ENCODE measurements around the gene TRIOBP.

The TRIOBP gene

GRCh38 chr22:37728620-37729019 is 31.8 kb downstream of the TRIOBP start:
- no peak for DNase-seq

GRCh38 chr22:37731804-37732471 is 35.1 kb downstream of the TRIOBP start:
- DNase-seq: no peak

- no peak for DNase-seq
Observed at GRCh38 chr22:37732699-37733607, 36.1 kb downstream of the TRIOBP start.

GRCh38 chr22:37733625-37734401 is 37.0 kb downstream of the TRIOBP start:
- no peak for DNase-seq

DNA sequence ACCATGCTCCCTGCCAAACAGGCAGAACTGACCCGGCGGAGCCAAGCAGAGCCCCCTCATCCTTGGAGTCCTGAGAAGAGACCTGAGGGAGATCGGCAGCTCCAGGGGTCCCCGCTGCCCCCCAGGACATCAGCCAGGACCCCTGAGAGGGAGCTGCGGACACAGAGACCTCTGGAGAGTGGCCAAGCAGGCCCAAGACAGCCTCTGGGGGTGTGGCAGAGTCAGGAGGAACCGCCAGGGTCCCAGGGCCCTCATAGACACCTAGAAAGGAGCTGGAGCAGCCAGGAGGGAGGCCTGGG is 37.5 kb downstream of the TRIOBP start:
- no peak for DNase-seq

DNA sequence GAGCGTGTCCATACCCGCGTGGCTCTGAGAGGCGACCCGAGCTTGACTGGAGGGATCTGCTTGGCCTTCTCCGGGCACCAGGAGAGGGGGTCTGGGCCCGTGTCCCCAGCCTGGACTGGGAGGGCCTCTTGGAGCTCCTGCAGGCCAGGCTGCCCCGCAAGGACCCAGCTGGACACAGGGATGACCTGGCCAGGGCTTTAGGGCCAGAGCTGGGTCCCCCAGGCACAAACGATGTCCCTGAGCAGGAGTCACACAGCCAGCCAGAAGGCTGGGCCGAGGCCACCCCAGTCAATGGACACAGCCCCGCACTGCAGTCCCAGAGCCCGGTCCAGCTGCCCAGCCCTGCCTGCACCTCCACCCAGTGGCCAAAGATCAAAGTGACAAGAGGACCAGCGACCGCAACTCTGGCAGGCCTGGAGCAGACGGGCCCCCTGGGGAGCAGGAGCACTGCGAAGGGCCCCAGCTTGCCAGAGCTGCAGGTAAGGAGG is 38.2 kb downstream of the TRIOBP start:
- DNase-seq: peak in 28 of 56 donors; percentile 4 to 59 (median 24)

- no peak for DNase-seq
Observed at GRCh38 chr22:37739035-37739434, 42.2 kb downstream of the TRIOBP start.

DNA sequence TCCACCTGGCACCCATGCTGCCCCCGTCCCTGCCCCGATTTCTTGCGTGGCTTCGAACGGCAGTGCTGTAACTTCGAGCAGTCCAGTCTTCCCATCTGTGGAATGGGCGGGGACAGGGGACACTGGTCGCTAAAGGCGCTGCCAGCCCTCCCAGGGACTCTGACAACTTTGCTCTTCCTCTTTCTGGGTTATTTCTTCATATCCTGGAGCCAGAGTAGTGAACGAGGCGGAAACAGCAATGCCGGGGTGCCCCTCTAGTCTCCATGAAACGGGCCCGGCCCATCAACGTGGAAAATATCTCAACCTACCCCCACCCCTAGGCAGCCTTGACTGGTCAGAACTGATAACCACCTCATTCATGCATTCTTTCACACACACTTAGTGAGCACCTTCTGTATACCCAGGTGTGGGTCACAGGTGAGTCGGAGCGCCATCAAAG is 42.8 kb downstream of the TRIOBP start:
- DNase-seq: peak in 3 of 56 donors; percentile 8 to 26 (median 17)

DNA sequence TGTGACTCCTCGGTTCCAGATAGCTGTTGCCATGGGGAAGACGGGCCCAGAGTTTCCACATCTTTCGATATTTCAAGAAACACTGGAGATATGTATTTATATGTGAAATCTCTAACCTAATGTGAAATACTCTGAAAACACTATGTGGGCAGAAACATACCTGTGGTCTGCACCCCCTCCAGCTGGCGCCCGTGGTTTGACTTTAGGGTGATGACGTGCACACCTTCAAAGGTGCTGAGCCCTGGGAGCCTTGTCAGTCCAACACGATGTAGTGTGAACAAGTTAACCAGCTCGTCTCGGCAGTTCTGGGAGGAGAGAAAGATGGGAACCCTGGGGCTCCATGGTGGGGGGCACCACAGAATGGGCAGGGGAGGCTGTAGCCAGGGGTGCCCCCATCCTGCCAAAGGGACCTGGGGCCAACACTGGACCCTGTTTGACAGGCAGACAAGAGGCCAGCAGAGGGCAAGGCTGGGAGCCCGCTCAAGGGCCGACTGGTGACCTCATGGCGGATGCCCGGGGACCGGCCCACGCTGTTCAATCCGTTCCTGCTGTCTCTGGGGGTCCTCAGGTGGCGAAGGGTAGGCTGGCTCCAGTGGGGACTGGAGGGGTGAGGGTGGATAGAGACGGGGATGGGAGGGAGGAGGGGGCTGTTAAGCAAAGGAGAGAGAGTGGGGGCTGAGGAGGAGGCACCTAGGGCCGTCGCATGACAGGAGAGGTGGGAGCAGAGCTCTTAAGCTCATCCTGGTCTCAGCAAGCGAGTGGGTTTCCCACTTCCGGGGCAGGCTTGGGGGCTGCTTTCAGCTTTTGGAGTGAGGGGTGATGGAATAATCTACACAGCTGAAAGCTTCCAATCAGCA is 43.8 kb downstream of the TRIOBP start:
- no peak for DNase-seq

GRCh38 chr22:37741312-37741795 is 44.5 kb downstream of the TRIOBP start:
- DNase-seq: peak in 10 of 56 donors; percentile 5 to 42 (median 16)

GRCh38 chr22:37742376-37743171 is 45.7 kb downstream of the TRIOBP start:
- DNase-seq: no peak

DNA sequence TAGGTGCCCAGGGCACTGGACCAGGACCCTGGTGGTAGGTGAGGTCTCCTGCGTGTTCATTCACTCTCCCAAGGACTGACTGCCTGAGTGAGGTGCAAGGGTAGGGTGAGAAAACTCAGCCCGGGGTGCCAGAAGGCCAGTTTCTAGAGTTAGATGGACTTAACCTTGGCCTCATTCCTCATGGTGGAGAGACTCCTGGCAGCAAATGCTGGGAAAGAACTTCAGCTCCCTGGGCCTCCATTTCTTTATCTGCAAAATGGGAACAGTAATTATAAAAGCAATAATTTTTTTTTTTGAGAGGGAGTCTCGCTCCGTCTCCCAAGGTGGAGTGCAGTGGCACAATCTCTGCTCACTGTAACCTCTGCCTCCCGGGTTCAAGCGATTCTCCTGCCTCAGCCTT is 47.7 kb downstream of the TRIOBP start:
- no peak for DNase-seq

- peak in 54 of 56 donors; percentile 24 to 88 (median 72) for DNase-seq
Observed at GRCh38 chr22:37745548-37746365, 48.9 kb downstream of the TRIOBP start.

DNA sequence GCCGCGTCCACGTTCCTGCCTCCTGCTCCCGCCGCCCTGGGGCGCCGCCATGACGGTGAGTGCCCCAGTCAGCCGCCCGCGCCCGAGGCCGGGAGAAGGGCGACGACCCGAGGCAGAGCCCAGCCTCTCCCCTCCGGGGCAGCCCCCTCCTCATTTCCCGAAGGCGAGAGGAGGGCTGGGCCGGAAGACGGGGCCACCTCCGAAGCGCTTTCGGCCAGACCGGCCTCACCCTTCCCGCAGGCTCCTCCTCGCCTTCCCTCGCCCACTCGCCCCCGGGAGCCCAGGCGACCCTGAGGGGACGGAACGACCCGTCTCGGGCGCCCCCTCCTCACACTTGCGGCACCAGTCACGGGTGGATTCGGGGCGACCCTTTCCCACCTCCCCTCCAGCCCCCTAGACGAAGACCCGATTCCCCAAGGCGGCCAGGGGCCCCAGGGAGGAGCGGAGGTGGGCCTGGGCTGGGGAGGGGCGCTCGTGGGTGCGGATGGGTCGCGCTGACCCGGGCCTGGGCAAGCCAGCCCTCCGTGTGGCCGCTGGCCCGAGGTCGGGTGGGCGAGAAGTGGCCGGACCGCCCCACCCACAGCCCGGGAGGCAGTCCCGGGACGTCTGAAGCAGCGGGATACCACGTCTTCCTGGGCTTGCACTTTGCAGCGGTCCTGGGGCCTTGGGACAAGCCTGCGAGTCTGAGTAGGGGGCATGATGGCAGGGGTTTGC is 49.7 kb downstream of the TRIOBP start:
- DNase-seq: no peak

DNA sequence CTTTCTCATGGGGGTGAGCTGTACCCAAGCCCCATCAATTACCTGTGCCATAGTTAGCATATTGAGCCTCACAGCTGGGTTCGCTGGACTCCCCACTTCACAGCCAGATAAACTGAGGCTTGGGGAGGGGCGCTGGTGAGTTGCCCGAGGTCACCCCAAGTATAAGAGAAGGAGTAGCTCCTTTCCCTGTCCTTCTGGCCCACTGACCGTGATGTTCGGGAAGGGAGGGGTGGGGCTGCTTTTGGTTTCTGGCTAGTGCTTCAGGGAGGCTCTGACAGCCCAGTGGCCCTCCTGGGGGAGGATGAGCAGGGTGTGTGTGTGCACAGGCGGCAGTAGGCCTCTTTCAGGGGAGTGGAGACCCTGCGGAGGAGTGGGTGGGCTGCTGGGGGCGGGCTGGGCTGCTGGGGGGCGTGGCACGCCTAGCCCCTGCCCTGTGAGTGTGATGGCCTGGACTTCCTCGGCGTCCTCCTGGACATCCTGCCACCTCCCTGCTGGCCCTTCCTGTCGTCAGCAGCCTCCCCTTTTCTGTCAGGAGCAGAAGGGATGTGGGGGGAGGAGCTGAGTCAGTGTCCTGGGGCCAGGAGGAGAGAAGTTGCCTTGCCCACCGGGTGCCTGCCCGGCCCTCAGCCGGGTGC is 50.3 kb downstream of the TRIOBP start:
- DNase-seq: no peak

- DNase-seq: no peak
Observed at GRCh38 chr22:37747715-37748100, 50.9 kb downstream of the TRIOBP start.

- DNase-seq: no peak
Observed at GRCh38 chr22:37748659-37749058, 51.8 kb downstream of the TRIOBP start.

DNA sequence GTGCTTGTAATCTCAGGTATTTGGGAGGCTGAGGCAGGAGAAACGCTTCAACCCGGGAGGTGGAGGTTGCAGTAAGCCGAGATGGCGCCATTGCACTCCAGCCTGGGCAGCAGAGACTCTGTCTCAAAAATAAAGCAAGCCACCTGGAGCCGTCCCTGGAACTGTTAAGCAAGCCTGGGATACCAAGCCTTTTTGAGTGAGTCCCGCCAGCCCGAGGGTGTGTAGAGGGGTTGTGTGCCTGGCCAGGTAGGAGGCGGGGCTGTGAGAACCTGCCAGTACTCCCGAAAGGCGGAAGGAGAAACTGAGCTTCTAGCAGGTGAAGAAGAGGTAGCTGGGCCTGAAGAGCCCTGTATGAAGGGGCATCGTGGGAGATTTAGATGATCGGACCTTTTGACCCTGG is 52.4 kb downstream of the TRIOBP start:
- no peak for DNase-seq
